KOPT-K1 (cell line): Measurements from ENCODE around the gene CRLF1.

Experiments
- H3K27ac ChIP-seq: fragments of 200-600 bp; sonication (generic); 2 replicates; pipeline ENCODE4 v1.5.1; 2016; ENCODE audit warnings: antibody characterized with exemption, mild to moderate bottlenecking, low read depth, low read length; ENCODE audit not compliant: poor library complexity, severe bottlenecking
- H3K36me3 ChIP-seq: fragments of 200-600 bp; sonication (generic); 2 replicates; pipeline ENCODE4 v1.5.1; 2017; ENCODE audit warnings: antibody characterized with exemption, mild to moderate bottlenecking, low read length, moderate library complexity; ENCODE audit not compliant: insufficient read depth
- H3K9me3 ChIP-seq: fragments of 200-600 bp; sonication (generic); 2 replicates; pipeline ENCODE4 v1.5.1; 2017; ENCODE audit warnings: antibody characterized with exemption, low read length, mild to moderate bottlenecking; ENCODE audit not compliant: insufficient read depth, poor library complexity, severe bottlenecking

Gene CRLF1

GRCh38 chr19:18606281-18607225 is at the start of gene CRLF1:
Gene CRLF1 (minus strand): TSS chr19:18606799. CDS start chr19:18606656, 143 bp downstream.
- H3K36me3 ChIP-seq = no peaks in the 10 kb centered on the region
- H3K27ac ChIP-seq = no peak within 1 kb of the TSS
- no peaks in the 10 kb centered on the region for H3K9me3 ChIP-seq

GRCh38 chr19:18655173-18655844 is 48.7 kb upstream of the CRLF1 start:
- H3K36me3 ChIP-seq = no peaks in the 10 kb centered on the region; the same call in 1 of the 2 replicates
- H3K9me3 ChIP-seq = no peaks in the 10 kb centered on the region
- no peak overlapping the region for H3K27ac ChIP-seq

- Histone ChIP-seq H3K27ac (no peak overlapping the region), H3K36me3 (no peaks in the 10 kb centered on the region; the same call in 1 of the 2 replicates), H3K9me3 (no peaks in the 10 kb centered on the region)
Observed at GRCh38 chr19:18654469-18654868, 47.9 kb upstream of the CRLF1 start.

- H3K36me3 ChIP-seq = peaks cover 4% of the 10 kb centered on the region; the same call in 1 of the 2 replicates
- H3K9me3 ChIP-seq = no peaks in the 10 kb centered on the region
- no peak overlapping the region for H3K27ac ChIP-seq
Observed at GRCh38 chr19:18653853-18654252, 47.3 kb upstream of the CRLF1 start.

- Histone ChIP-seq H3K9me3 (no peaks in the 10 kb centered on the region), H3K27ac (no peak overlapping the region)
Observed at GRCh38 chr19:18651733-18652132, 45.1 kb upstream of the CRLF1 start.

GRCh38 chr19:18651300-18651699 is 44.7 kb upstream of the CRLF1 start:
- Histone ChIP-seq H3K36me3 (peaks cover 4% of the 10 kb centered on the region; the same call in 1 of the 2 replicates), H3K27ac (no peak overlapping the region)

More at GRCh38 chr19:18651733-18652132, 45.1 kb upstream of the CRLF1 start:
- peaks cover 4% of the 10 kb centered on the region; the same call in 1 of the 2 replicates for H3K36me3 ChIP-seq

GRCh38 chr19:18650468-18651041 is 44.0 kb upstream of the CRLF1 start:
- Histone ChIP-seq H3K36me3 (peaks cover 4% of the 10 kb centered on the region; the same call in 1 of the 2 replicates), H3K9me3 (no peaks in the 10 kb centered on the region), H3K27ac (no peak overlapping the region)

More at GRCh38 chr19:18651300-18651699, 44.7 kb upstream of the CRLF1 start:
- no peaks in the 10 kb centered on the region for H3K9me3 ChIP-seq

- Histone ChIP-seq H3K27ac (no peak overlapping the region), H3K36me3 (peaks cover 4% of the 10 kb centered on the region; the same call in 1 of the 2 replicates), H3K9me3 (no peaks in the 10 kb centered on the region)
Observed at GRCh38 chr19:18650021-18650390, 43.4 kb upstream of the CRLF1 start.

GRCh38 chr19:18649371-18650020 is 42.9 kb upstream of the CRLF1 start:
- Histone ChIP-seq H3K36me3 (peaks cover 4% of the 10 kb centered on the region; the same call in 1 of the 2 replicates), H3K27ac (no peak overlapping the region)

GRCh38 chr19:18648973-18649315 is 42.3 kb upstream of the CRLF1 start:
- Histone ChIP-seq H3K27ac (no peak overlapping the region), H3K36me3 (peaks cover 4% of the 10 kb centered on the region; the same call in 1 of the 2 replicates), H3K9me3 (no peaks in the 10 kb centered on the region)

More at GRCh38 chr19:18649371-18650020, 42.9 kb upstream of the CRLF1 start:
- H3K9me3 ChIP-seq = no peaks in the 10 kb centered on the region

- Histone ChIP-seq H3K36me3 (peaks cover 4% of the 10 kb centered on the region; the same call in 1 of the 2 replicates), H3K9me3 (no peaks in the 10 kb centered on the region), H3K27ac (no peak overlapping the region)
Observed at GRCh38 chr19:18647807-18648206, 41.2 kb upstream of the CRLF1 start.

- Histone ChIP-seq H3K9me3 (no peaks in the 10 kb centered on the region), H3K27ac (no peak overlapping the region)
Observed at GRCh38 chr19:18647371-18647767, 40.8 kb upstream of the CRLF1 start.

GRCh38 chr19:18646535-18647370 is 40.2 kb upstream of the CRLF1 start:
- Histone ChIP-seq H3K9me3 (no peaks in the 10 kb centered on the region), H3K27ac (no peak overlapping the region), H3K36me3 (peaks cover 4% of the 10 kb centered on the region; the same call in 1 of the 2 replicates)

More at GRCh38 chr19:18647371-18647767, 40.8 kb upstream of the CRLF1 start:
- peaks cover 4% of the 10 kb centered on the region; the same call in 1 of the 2 replicates for H3K36me3 ChIP-seq
